H9 (cell line): ENCODE measurements around the gene RASAL1. TPM values are rescaled to one million over a fixed set of nuclear protein-coding genes. Genes with fewer than 3 reads are reported as not detected.

ENCODE experiments used
- DNase-seq: peaks from one replicate; pipeline ENCODE4 v3.0.0-alpha.2; 2017
- H2AFZ ChIP-seq: one replicate; pipeline ENCODE4 v1.6.1; 2013; ENCODE audit warnings: mild to moderate bottlenecking, low read length, control low read depth, moderate library complexity
- H2AK5ac ChIP-seq: 2 replicates; pipeline ENCODE4 v1.6.1; 2013; ENCODE audit warnings: low read length, control low read depth, mixed read lengths; ENCODE audit not compliant: insufficient read length
- H2BK120ac ChIP-seq: one replicate; pipeline ENCODE4 v1.6.1; 2013; ENCODE audit warnings: low read depth, mild to moderate bottlenecking, low read length, control low read depth, inconsistent platforms; ENCODE audit not compliant: poor library complexity, severe bottlenecking
- H2BK12ac ChIP-seq: 2 replicates; pipeline ENCODE4 v1.6.1; 2013; ENCODE audit warnings: low read length, control low read depth, mixed read lengths, low read depth; ENCODE audit not compliant: insufficient read length
- H2BK15ac ChIP-seq: 2 replicates; pipeline ENCODE4 v1.6.1; 2013; ENCODE audit warnings: low read depth, low read length, control low read depth
- H2BK20ac ChIP-seq: one replicate; pipeline ENCODE4 v1.6.1; 2013; ENCODE audit warnings: low read depth, mild to moderate bottlenecking, low read length, control low read depth, inconsistent platforms; ENCODE audit not compliant: poor library complexity, severe bottlenecking
- H2BK5ac ChIP-seq: 2 replicates; pipeline ENCODE4 v1.6.1; 2013; ENCODE audit warnings: low read length, control low read depth, mixed read lengths; ENCODE audit not compliant: insufficient read length
- H3K14ac ChIP-seq: 2 replicates; pipeline ENCODE4 v1.6.1; 2013; ENCODE audit warnings: low read length, control low read depth; ENCODE audit not compliant: insufficient read depth
- H3K18ac ChIP-seq: 2 replicates; pipeline ENCODE4 v1.6.1; 2013; ENCODE audit warnings: low read depth, mild to moderate bottlenecking, mixed read lengths, low read length, control low read depth; ENCODE audit not compliant: insufficient read length
- H3K23ac ChIP-seq: 2 replicates; pipeline ENCODE4 v1.6.1; 2013; ENCODE audit warnings: low read length, control low read depth, mixed read lengths, low read depth; ENCODE audit not compliant: insufficient read length
- H3K23me2 ChIP-seq: 2 replicates; pipeline ENCODE4 v1.6.1; 2013; ENCODE audit warnings: low read depth, mild to moderate bottlenecking, mixed read lengths, low read length, control low read depth; ENCODE audit not compliant: insufficient read length, poor library complexity, severe bottlenecking
- H3K27ac ChIP-seq: 2 replicates; pipeline ENCODE4 v1.5.1; 2013; ENCODE audit warnings: low read length, control low read depth, mixed read lengths, low read depth; ENCODE audit not compliant: insufficient read length
- H3K27me3 ChIP-seq: 2 replicates; pipeline ENCODE4 v1.6.1; 2013; ENCODE audit warnings: low read length, control low read depth, inconsistent platforms; ENCODE audit not compliant: insufficient read depth
- H3K4ac ChIP-seq: 2 replicates; pipeline ENCODE4 v1.6.1; 2013; ENCODE audit warnings: low read depth, mild to moderate bottlenecking, control low read depth, inconsistent platforms, low read length, moderate library complexity
- H3K4me1 ChIP-seq: 2 replicates; pipeline ENCODE4 v1.6.1; 2013; ENCODE audit warnings: low read length, control low read depth, inconsistent platforms; ENCODE audit not compliant: insufficient read depth
- H3K4me2 ChIP-seq: 2 replicates; pipeline ENCODE4 v1.6.1; 2013; ENCODE audit warnings: low read length, control low read depth, mixed read lengths; ENCODE audit not compliant: insufficient read length, insufficient read depth
- H3K56ac ChIP-seq: 2 replicates; pipeline ENCODE4 v1.6.1; 2013; ENCODE audit warnings: low read depth, mild to moderate bottlenecking, mixed read lengths, low read length, control low read depth; ENCODE audit not compliant: insufficient read length
- H3K79me1 ChIP-seq: 2 replicates; pipeline ENCODE4 v1.6.1; 2013; ENCODE audit warnings: low read depth, mild to moderate bottlenecking, moderate library complexity, low read length, control low read depth, inconsistent platforms; ENCODE audit not compliant: insufficient read depth, poor library complexity, severe bottlenecking
- H3K79me2 ChIP-seq: 2 replicates; pipeline ENCODE4 v1.6.1; 2013; ENCODE audit warnings: low read length, control low read depth, inconsistent platforms; ENCODE audit not compliant: insufficient read depth
- H3K9ac ChIP-seq: 2 replicates; pipeline ENCODE4 v1.6.1; 2013; ENCODE audit warnings: low read length, control low read depth, mixed read lengths; ENCODE audit not compliant: insufficient read length; ENCODE audit errors: extremely low read depth
- H3K9me3 ChIP-seq: one replicate; pipeline ENCODE4 v1.6.1; 2013; ENCODE audit warnings: low read depth, low read length, inconsistent platforms; ENCODE audit not compliant: control insufficient read depth
- H3T11ph ChIP-seq: one replicate; pipeline ENCODE4 v1.6.1; 2013; ENCODE audit warnings: mild to moderate bottlenecking, low read length, control low read depth, inconsistent platforms
- H4K20me1 ChIP-seq: one replicate; pipeline ENCODE4 v1.6.1; 2013; ENCODE audit not compliant: control insufficient read depth, insufficient read length, insufficient read depth
- H4K5ac ChIP-seq: 2 replicates; pipeline ENCODE4 v1.6.1; 2013; ENCODE audit warnings: low read depth, mild to moderate bottlenecking, mixed read lengths, low read length, control low read depth; ENCODE audit not compliant: insufficient read length
- H4K8ac ChIP-seq: replicated peaks from 2 replicates; pipeline ENCODE4 v1.6.1; 2013; ENCODE audit warnings: low read length, control low read depth, mixed read lengths, low read depth; ENCODE audit not compliant: insufficient read length
- H4K91ac ChIP-seq: 2 replicates; pipeline ENCODE4 v1.6.1; 2013; ENCODE audit warnings: low read depth, mild to moderate bottlenecking, moderate library complexity, mixed read lengths, low read length, control low read depth; ENCODE audit not compliant: insufficient read length
- H3K27ac Mint-ChIP-seq, 3 experiments: 2 replicates in 2 of 3; 3 replicates in 1 of 3; pipeline ENCODE4 v1.8.0; 2020 to 2021; ENCODE audit warnings: mixed read lengths in 3 of 3, mild to moderate bottlenecking in 1 of 3, moderate library complexity in 1 of 3
- H3K27me3 Mint-ChIP-seq: 2 replicates; pipeline ENCODE4 v1.8.0; 2021; ENCODE audit warnings: low read depth, mild to moderate bottlenecking, moderate library complexity, mixed read lengths
- H3K36me3 Mint-ChIP-seq, 3 experiments: 2 replicates in 2 of 3; 3 replicates in 1 of 3; pipeline ENCODE4 v1.8.0; 2020 to 2021; ENCODE audit warnings: low read depth in 3 of 3, mixed read lengths in 3 of 3; ENCODE audit not compliant: insufficient read depth in 1 of 3
- H3K4me1 Mint-ChIP-seq, 2 experiments: 2 replicates each; pipeline ENCODE4 v1.8.0; 2020; ENCODE audit warnings: mixed read lengths in 2 of 2
- H3K4me3 Mint-ChIP-seq, 2 experiments: 2 replicates in 1 of 2; 3 replicates in 1 of 2; pipeline ENCODE4 v1.8.0; 2020 to 2021; ENCODE audit warnings: mild to moderate bottlenecking in 2 of 2, mixed read lengths in 2 of 2, moderate library complexity in 1 of 2
- H3K9me3 Mint-ChIP-seq, 2 experiments: 2 replicates in 1 of 2; 3 replicates in 1 of 2; pipeline ENCODE4 v1.8.0; 2020; ENCODE audit warnings: mild to moderate bottlenecking in 2 of 2, mixed read lengths in 2 of 2, moderate library complexity in 1 of 2
- WGBS: extraction: QIAGEN DNeasy Blood & Tissue Kit; methylation state at CpG from one replicate; pipeline ENCODE4 v1.1.7; 2013; ENCODE audit warnings: missing lambda C conversion rate, low lambda C conversion rate, mixed read lengths; ENCODE audit not compliant: insufficient read length; ENCODE audit errors: extremely low coverage; 5-methylcytosine and 5-hydroxymethylcytosine counted together
- total RNA-seq: library from RNA; stranded (reverse); gene quantifications from 2 replicates; pipeline ENCODE4 v1.2.1, GENCODE V29; 2021
- TF ChIP-seq, protein P1 (sequence below): fragments of 200-600 bp; sonication (generic); conservative IDR thresholded peaks from 3 replicates; pipeline ENCODE4 v1.8.0; 2021; ENCODE audit warnings: antibody characterized with exemption, mild to moderate bottlenecking

RASAL1 gene
- total RNA-seq, 1 experiment from 2014 or later, result 2.3 TPM

DNA sequence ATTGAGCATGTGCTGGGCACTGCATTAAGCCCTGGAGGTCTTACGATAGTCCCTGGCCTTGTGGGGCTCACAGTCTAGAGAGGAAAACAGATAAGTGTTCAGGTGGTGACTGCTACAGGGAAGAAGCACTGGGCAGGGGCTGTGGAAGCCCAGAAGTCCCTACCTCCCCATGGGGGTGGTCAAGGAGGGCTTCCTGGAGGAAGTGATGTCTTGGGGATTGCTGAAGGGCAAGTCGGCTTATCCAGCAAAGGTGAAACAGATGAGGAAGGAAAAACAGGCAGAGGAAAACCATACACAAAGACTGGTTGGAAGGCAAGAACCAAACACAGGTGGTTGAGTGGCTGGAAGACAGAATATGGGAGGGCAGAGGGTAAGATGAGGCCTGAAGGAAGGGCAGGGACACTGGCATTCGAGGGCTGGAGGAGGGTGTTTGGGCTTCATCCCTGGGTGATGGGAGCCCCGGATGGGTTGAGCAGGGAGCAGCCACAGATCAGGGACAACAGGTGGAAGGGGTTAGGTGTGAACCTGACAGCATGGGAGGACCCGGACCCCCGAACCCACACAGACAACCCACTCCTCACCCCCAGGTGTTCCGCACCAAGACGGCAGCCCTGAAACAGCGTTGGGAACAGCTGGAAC is 16.8 kb upstream of the RASAL1 start:
- no peak overlapping the region; a peak in 2 of 7 replicates for H3K27ac Mint-ChIP-seq
- no peak overlapping the region for H3K9ac ChIP-seq
- no CpG with 5 or more reads among the region's 9 CpGs for WGBS
- H3K79me2 ChIP-seq, result no peaks in the 10 kb centered on the region
- peaks cover 11% of the 10 kb centered on the region for H3K23me2 ChIP-seq
- DNase-seq, result no peak
- no peak overlapping the region for H4K5ac ChIP-seq
- H3K27me3 Mint-ChIP-seq, result peaks cover 71% of the 10 kb centered on the region
- peaks cover 14% of the 10 kb centered on the region; the same call in 1 of the 2 replicates for H3K27me3 ChIP-seq
- H3K4me3 Mint-ChIP-seq, result peak overlapping the region; percentile 53 to 69
- no peak overlapping the region for H3K27ac ChIP-seq
- no peak overlapping the region for H3T11ph ChIP-seq
- no peak overlapping the region for H3K23ac ChIP-seq
- H2BK15ac ChIP-seq, result no peak overlapping the region
- H3K9me3 ChIP-seq, result no peaks in the 10 kb centered on the region
- no peaks in the 10 kb centered on the region for H4K20me1 ChIP-seq
- H3K79me1 ChIP-seq, result no peaks in the 10 kb centered on the region
- H3K4ac ChIP-seq, result no peak overlapping the region
- peaks cover 0 to 10% (median 6%) of the 10 kb centered on the region in 3 experiments; a peak in 5 of 7 replicates for H3K36me3 Mint-ChIP-seq
- H2BK20ac ChIP-seq, result no peak overlapping the region
- no peak overlapping the region for H4K8ac ChIP-seq
- no peak overlapping the region for H3K14ac ChIP-seq
- peak overlapping the region; percentile 73 for H3K4me2 ChIP-seq
- H3K18ac ChIP-seq, result peak overlapping the region; percentile 70
- H3K4me1 Mint-ChIP-seq, result peaks cover 15 to 26% of the 10 kb centered on the region in 2 experiments
- no peak overlapping the region for H2BK120ac ChIP-seq
- TF ChIP-seq, protein P1, sequence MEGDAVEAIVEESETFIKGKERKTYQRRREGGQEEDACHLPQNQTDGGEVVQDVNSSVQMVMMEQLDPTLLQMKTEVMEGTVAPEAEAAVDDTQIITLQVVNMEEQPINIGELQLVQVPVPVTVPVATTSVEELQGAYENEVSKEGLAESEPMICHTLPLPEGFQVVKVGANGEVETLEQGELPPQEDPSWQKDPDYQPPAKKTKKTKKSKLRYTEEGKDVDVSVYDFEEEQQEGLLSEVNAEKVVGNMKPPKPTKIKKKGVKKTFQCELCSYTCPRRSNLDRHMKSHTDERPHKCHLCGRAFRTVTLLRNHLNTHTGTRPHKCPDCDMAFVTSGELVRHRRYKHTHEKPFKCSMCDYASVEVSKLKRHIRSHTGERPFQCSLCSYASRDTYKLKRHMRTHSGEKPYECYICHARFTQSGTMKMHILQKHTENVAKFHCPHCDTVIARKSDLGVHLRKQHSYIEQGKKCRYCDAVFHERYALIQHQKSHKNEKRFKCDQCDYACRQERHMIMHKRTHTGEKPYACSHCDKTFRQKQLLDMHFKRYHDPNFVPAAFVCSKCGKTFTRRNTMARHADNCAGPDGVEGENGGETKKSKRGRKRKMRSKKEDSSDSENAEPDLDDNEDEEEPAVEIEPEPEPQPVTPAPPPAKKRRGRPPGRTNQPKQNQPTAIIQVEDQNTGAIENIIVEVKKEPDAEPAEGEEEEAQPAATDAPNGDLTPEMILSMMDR, result no peak
- peaks cover 3% of the 10 kb centered on the region; the same call in 1 of the 2 replicates for H3K4me1 ChIP-seq
- H3K9me3 Mint-ChIP-seq, result peaks cover 3% of the 10 kb centered on the region in 2 experiments; a peak in 4 of 5 replicates
- no peak overlapping the region for H3K56ac ChIP-seq
- no peak overlapping the region for H4K91ac ChIP-seq
- no peak overlapping the region for H2BK5ac ChIP-seq
- H2AFZ ChIP-seq, result no peak overlapping the region
- H2AK5ac ChIP-seq, result no peak overlapping the region
- no peak overlapping the region for H2BK12ac ChIP-seq
